Kidney (tissue), 14 donors: Measurements from ENCODE around the gene UBE3C. TPM values are rescaled to one million over a fixed set of nuclear protein-coding genes. Genes with fewer than 3 reads are reported as not detected.

Source experiments
- DNase-seq, 5 donors: peaks; one replicate each; pipeline ENCODE4 v3.0.0-alpha.2; 2013 to 2020
- FAIRE-seq: peaks from 2 replicates; lab custom pipeline; 2012; peaks lifted over from hg19 to GRCh38; lab: Jason Lieb, UNC
- H3K27ac ChIP-seq, 2 donors: one replicate each; pipeline ENCODE4 v1.7.0; 2013; ENCODE audit warnings: low read depth in 2 of 2, low read length in 2 of 2, inconsistent platforms in 1 of 2
- H3K27me3 ChIP-seq: one replicate; pipeline ENCODE4 v1.7.1; 2013; ENCODE audit warnings: low read length, inconsistent platforms; ENCODE audit not compliant: control insufficient read depth, insufficient read depth
- H3K36me3 ChIP-seq, 3 donors: one replicate each; pipeline versions ENCODE4 v1.7.0 to v1.7.1; 2013; ENCODE audit warnings: low read length in 3 of 3, control low read depth in 1 of 3, inconsistent platforms in 1 of 3; ENCODE audit not compliant: insufficient read depth in 3 of 3, control insufficient read depth in 2 of 3
- H3K4me1 ChIP-seq, 3 donors: one replicate each; pipeline versions ENCODE4 v1.7.0 to v1.7.1; 2013; ENCODE audit warnings: low read length in 3 of 3, inconsistent platforms in 1 of 3, low read depth in 1 of 3; ENCODE audit not compliant: control insufficient read depth in 2 of 3, insufficient read depth in 2 of 3
- H3K4me3 ChIP-seq, 3 donors: one replicate each; pipeline versions ENCODE4 v1.7.0 to v1.8.1; 2013; ENCODE audit warnings: low read length in 3 of 3, control low read depth in 1 of 3, inconsistent platforms in 1 of 3
- H3K9ac ChIP-seq, 3 donors: one replicate each; pipeline versions ENCODE4 v1.7.0 to v1.7.1; 2013; ENCODE audit warnings: low read length in 3 of 3, control low read depth in 1 of 3, inconsistent platforms in 1 of 3
- H3K9me3 ChIP-seq, 3 donors: one replicate each; pipeline versions ENCODE4 v1.7.0 to v1.7.1; 2013; ENCODE audit warnings: low read length in 3 of 3, control low read depth in 1 of 3, inconsistent platforms in 1 of 3; ENCODE audit not compliant: control insufficient read depth in 2 of 3, insufficient read depth in 1 of 3
- CTCF ChIP-seq: IDR thresholded peaks from 3 replicates; pipeline ENCODE4 v1.5.1; 2012; ENCODE audit warnings: mild to moderate bottlenecking, moderate library complexity, borderline replicate concordance; ENCODE audit not compliant: insufficient read depth; ENCODE audit errors: extremely low read depth
- intact Hi-C: fragments of 100-400 bp; cut with DNase I; formaldehyde crosslinking; loops from one replicate; pipeline ENCODE4 v1.11.1; 2022
- polyA plus RNA-seq: library from polyadenylated mRNA; stranded (reverse); fragments of 350-450 nt; fragmentation: Illumina TruSeq; extraction: RNeasy Lipid Tissue Mini Kit (QIAGEN cat#74804); gene quantifications from one replicate; pipeline ENCODE4 v1.2.3, GENCODE V29; 2014; ENCODE audit warnings: low read depth, low replicate concordance; ENCODE audit not compliant: insufficient read depth
- total RNA-seq: library from RNA; stranded (reverse); fragmentation: NEBNext Ultra II Directional; extraction: Animal tissue kit (Norgen Biotek cat#: 25700); gene quantifications from one replicate; pipeline ENCODE4 v1.2.1, GENCODE V29; 2021
- donor health status: control.
- donor health status: control.
- donor health status: control.
- donor health status: control.
- donor health status: control.
- donor health status: DM: yes; HTN: yes; CAD: no.
- donor health status: Normal renal cell carcinoma (clear cell type).

The UBE3C gene
- total and polyA plus RNA-seq, 2 donors from 2014 or later: 20.9 to 58.5 TPM

- Histone ChIP-seq H3K4me1 (peaks cover 0 to 3% (median 0%) of the 10 kb centered on the region in 3 donors), H3K4me3 (no peak overlapping the region), H3K27ac (no peak overlapping the region), H3K9ac (no peak overlapping the region), H3K9me3 (no peaks in the 10 kb centered on the region), H3K27me3 (no peaks in the 10 kb centered on the region), H3K36me3 (no peaks in the 10 kb centered on the region)
- TF ChIP-seq CTCF: no peak
- intact Hi-C loops: no loop called here
- FAIRE-seq (no peak), DNase-seq (no peak)
These were observed 161.7 kb downstream of the UBE3C start for GRCh38 chr7:157300369-157300825.

GRCh38 chr7:157301610-157302120 lies 162.9 kb downstream of the UBE3C start:
- Histone ChIP-seq H3K4me1 (peaks cover 0 to 3% (median 0%) of the 10 kb centered on the region in 3 donors), H3K9me3 (no peaks in the 10 kb centered on the region), H3K9ac (no peak overlapping the region), H3K27me3 (no peaks in the 10 kb centered on the region), H3K27ac (no peak overlapping the region), H3K36me3 (no peaks in the 10 kb centered on the region), H3K4me3 (no peak overlapping the region)
- TF ChIP-seq CTCF: no peak
- DNase-seq: no peak
- no peak for FAIRE-seq
- intact Hi-C loops: no loop called here

GRCh38 chr7:157306846-157307838 lies 168.4 kb downstream of the UBE3C start:
- no peak for TF ChIP-seq CTCF
- Histone ChIP-seq H3K4me1 (no peaks in the 10 kb centered on the region), H3K27me3 (no peaks in the 10 kb centered on the region), H3K4me3 (no peak overlapping the region), H3K9me3 (no peaks in the 10 kb centered on the region), H3K9ac (no peak overlapping the region), H3K27ac (no peak overlapping the region), H3K36me3 (no peaks in the 10 kb centered on the region)
- no peak for DNase-seq
- intact Hi-C loops: no loop called here
- no peak for FAIRE-seq
